AG09309 (cell line): ENCODE measurements around the gene IKBKE.

Source experiments
- DNase-seq: peaks from one replicate; pipeline ENCODE4 v3.0.0-alpha.2; 2010; ENCODE audit warnings: low read depth
- H3K4me3 ChIP-seq: 2 replicates; pipeline ENCODE4 v1.5.1; 2011; ENCODE audit warnings: mild to moderate bottlenecking, low read depth, low read length, moderate library complexity; ENCODE audit not compliant: control insufficient read depth
- CTCF ChIP-seq: IDR thresholded peaks from 2 replicates; pipeline ENCODE4 v1.5.1; 2011; ENCODE audit warnings: mild to moderate bottlenecking, low read depth, low read length, inconsistent platforms; ENCODE audit not compliant: insufficient read depth, control insufficient read depth; ENCODE audit errors: missing control alignments

IKBKE gene

GRCh38 chr1:206451134-206451686 is 19.1 kb upstream of the IKBKE start:
- TF ChIP-seq CTCF: no peak
- no peak overlapping the region for H3K4me3 ChIP-seq
- no peak for DNase-seq

GRCh38 chr1:206453111-206453510 is 17.2 kb upstream of the IKBKE start:
- no peak overlapping the region for H3K4me3 ChIP-seq
- no peak for TF ChIP-seq CTCF
- no peak for DNase-seq

- TF ChIP-seq CTCF: no peak
- no peak overlapping the region for H3K4me3 ChIP-seq
- no peak for DNase-seq
These were observed 15.0 kb upstream of the IKBKE start for GRCh38 chr1:206455289-206455665.

GRCh38 chr1:206455666-206456344 is 14.5 kb upstream of the IKBKE start:
- no peak for TF ChIP-seq CTCF
- DNase-seq: no peak
- H3K4me3 ChIP-seq: no peak overlapping the region

- no peak for TF ChIP-seq CTCF
- no peak for DNase-seq
- no peak overlapping the region for H3K4me3 ChIP-seq
These were observed 13.5 kb upstream of the IKBKE start for GRCh38 chr1:206456577-206457370.

- no peak for TF ChIP-seq CTCF
- H3K4me3 ChIP-seq: no peak overlapping the region
- no peak for DNase-seq
These were observed 12.7 kb upstream of the IKBKE start for GRCh38 chr1:206457408-206458120.
